CD1c-positive myeloid dendritic cell (primary cell): Measurements from ENCODE around the gene PSMG2.

Source experiments
- DNase-seq: peaks from one replicate; pipeline ENCODE4 v3.0.0-alpha.2; 2016; ENCODE audit errors: extremely low spot score

PSMG2 gene

DNA sequence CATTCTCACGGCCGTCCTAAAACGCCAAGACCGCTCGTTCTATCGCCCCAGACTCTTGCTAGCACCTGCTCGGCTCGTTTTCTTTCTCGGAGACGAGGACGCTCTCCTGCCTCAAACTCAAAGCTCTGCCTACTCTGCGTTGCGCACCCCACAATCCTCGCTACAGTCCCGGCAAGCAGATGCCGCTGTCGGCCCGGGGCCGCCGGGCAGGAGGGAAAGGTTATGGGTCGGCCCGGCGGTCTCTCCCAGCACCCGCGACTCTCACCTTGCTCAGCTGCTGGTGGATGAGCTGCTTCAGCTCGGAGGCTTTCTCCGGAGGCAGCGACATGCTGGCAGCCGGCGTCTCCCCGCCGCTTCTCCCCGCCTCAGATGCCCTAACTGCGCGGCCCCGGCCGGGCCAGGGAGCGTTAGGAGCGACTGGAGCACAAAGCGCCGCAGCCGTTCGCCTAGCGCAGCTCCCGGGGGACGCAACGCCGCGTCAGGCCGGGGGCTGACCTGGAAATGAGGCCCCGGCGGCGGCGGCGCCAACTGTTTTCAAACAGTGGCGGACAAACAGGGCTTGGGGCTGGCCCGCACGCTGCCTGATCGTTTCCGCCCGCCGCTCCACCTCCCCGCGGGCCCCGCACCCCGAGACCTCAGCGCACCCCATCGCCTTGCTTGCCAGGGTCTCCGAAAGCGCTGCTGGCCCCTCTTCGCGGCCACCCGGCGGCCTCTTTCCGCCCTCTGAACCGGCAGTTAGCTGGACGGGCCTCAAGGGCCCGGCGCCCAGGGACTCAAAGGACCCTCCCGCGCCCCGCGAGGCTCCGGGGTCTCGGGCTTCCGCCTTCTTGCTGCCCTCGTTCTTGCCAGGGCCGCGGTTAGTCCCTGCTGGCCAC, at the start of gene PSMG2, which contains the start of gene CEP76:
Gene PSMG2, plus strand, starts transcription at position 822 of the 875 bp plus-strand sequence. CDS start 66 bp downstream, outside the sequence.
Gene CEP76, minus strand, starts transcription at position 503 of the 875 bp plus-strand sequence. Its CDS starts 175 bp downstream, at position 328.
- peak; percentile 94 for DNase-seq

GRCh38 chr18:12654971-12655370, 47.9 kb upstream of the PSMG2 start:
- DNase-seq: no peak

GRCh38 chr18:12656605-12656937, 46.3 kb upstream of the PSMG2 start:
- DNase-seq: no peak

- DNase-seq: peak; percentile 51
These were observed 45.7 kb upstream of the PSMG2 start for GRCh38 chr18:12656938-12657683.

GRCh38 chr18:12657684-12658425, 45.0 kb upstream of the PSMG2 start, which contains the start of gene SPIRE1:
TSS of gene SPIRE1 (minus strand) at chr18:12658107. CDS start at chr18:12657866, 241 bp downstream.
- DNase-seq: peak; percentile 76

DNA sequence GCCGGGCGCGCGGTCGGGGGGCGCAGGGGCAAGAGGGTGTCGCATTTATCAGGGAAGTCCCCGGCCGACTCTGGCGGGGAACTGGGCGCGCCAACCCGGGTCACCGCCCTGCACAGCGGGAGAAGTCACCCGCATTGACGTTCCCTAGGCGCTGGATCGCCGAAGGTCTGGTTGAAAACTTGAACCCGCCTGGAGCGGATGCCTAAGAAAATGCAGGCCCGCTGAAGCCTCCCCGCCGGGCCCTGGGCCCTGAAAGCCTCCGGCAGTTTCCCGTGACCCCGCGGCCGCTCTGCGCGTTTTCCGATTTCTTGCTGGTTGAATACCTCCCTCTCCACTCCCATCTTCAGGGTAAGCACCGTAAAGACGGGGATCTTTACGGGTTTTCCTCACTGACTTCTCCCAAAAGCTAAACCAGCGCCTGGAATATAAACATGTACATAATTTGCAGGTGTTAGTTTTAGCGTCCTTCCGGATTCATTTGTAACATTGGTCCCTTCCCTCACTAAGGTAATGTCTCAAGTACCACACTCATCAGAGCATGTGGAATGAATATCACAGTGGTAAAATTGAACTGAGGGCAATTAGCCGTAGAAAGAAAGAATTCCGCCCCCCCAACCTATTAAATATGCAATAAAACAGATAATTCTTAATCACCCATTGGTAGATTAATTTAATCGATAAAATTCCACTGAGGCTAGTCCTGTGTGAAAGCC, 44.3 kb upstream of the PSMG2 start:
- peak; percentile 54 for DNase-seq

GRCh38 chr18:12659904-12660605, 42.8 kb upstream of the PSMG2 start:
- DNase-seq: peak; percentile 76

DNA sequence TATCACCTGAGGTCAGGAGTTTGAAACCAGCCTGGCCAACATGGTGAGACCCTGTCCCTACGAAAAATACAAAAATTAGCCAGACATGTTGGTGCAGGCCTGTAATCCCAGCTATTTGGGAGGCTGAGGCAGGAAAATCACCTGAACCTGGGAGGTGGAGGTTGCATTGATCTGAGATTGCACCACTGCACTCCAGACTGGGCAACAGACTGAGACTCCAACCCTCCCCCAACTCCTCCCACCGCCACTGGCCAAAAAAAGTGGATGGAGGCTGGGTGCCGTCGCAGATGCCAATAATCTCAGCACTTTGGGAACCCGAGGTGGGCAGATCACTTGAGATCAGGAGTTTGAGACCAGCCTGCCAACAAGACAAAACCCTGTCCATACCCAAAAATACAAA, 34.8 kb upstream of the PSMG2 start:
- no peak for DNase-seq

DNA sequence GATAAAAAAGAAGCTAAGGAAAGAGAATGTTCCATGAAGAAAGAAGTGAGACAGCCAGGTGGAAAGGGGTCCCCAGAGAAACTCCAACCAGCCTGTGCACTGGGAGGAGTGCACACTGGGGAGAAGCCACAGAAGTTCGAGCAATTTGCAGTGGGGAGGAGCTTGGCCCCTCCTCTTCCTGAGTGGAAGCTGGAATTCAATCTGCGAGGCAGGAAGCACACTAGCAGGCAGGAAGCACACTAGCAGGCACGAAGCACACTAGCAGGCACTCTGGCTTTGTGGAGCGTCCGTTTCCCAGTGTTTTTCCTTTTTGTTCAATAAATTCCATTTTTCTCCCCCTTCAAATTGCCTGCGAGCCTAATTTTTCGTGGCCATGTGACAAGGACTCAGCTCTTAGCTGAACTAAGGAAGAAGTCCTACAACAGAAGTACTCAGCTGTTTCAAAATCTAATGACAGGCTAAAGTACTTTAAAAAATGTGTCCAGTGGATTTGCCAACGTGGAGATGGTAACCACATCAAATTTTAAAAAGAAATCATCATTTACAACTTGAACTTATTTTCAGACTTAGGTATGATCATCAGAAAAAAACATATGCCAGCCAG, 23.6 kb upstream of the PSMG2 start:
- DNase-seq: no peak

DNA sequence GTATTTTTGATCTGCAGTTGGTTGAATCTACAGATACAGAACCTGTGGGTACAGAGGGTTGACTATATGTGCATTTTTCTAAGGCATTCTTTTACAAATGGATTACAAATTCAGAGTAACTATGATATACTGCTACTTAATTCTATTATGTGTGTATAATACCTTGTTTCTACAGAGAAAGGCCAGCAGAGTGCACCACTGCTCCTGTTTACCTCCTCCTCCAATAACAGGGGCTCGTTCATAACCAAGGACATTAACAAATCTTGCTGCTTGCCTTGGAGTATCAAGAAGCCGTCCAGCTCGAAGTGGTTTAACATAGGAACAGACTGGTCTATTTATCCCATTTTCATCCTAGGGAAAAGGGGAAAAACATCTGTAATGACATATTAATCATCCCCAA, 16.7 kb upstream of the PSMG2 start:
- no peak for DNase-seq

DNA sequence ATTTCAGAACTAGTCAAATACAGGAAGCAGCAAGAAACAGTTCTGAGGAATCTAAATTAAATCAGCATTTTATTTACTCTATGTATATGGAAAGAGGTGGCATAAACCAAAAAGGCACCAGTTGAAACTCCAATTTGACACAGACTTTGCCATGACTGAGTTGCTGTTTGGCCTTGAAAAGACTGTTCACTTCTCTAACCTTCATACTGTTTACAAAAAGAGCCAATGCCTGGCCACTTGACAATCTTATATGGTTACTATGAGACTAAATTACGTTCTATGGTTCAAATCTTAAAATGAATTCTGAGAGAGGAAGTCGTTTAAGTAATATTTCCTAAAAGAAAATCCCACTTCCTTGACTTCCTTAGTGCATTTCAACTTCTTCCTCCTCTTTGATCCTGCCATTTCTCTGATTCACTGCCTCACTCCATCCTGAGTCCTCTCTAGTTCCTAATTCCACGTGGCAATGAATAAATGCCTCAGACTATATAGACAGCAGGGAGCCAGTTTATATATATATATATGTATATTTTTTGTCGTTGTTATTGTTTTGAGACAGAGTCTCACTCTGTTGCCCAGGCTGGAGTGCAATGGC, 13.5 kb upstream of the PSMG2 start:
- no peak for DNase-seq

DNA sequence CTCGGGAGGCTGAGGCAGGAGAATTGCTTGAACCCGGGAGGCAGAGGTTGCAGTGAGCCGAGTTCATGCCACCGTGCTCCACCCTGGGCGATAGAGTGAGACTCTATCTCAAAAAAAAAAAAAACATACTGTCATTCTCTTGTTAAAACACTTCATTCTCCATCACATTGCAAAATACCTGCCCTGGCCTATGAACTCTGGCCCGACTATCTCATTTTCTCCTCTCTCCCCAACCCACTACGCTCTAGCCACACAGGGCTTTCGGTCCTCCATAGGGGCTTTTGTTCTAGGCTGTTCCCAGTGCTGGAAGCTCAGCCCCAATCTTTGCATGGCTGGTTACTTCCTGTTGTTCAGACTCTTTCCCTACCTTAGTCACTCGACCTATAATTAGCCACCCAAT, 10.6 kb upstream of the PSMG2 start:
- no peak for DNase-seq

- no peak for DNase-seq
These were observed 8.8 kb upstream of the PSMG2 start for GRCh38 chr18:12694032-12694431.

DNA sequence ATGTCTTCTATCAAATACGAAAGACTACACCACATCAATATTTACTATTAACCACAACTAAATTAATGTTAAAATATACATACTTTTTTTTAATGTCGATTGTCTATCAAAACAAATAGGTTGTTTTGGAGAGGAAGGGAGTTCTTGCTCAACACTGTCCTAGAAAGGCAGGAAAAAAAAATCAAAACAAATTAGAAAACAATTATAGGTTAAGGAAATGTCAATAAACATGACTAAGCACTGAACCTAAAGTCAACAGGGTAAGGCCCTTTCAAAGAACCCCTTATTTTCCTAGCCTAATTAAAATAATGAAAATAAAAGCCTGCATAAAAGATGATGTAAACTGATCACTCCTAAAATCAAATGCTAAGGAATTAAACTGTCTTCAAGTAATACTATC, 3.1 kb upstream of the PSMG2 start:
- no peak for DNase-seq

- DNase-seq: no peak
These were observed 1.7 kb upstream of the PSMG2 start for GRCh38 chr18:12701161-12701560.

DNA sequence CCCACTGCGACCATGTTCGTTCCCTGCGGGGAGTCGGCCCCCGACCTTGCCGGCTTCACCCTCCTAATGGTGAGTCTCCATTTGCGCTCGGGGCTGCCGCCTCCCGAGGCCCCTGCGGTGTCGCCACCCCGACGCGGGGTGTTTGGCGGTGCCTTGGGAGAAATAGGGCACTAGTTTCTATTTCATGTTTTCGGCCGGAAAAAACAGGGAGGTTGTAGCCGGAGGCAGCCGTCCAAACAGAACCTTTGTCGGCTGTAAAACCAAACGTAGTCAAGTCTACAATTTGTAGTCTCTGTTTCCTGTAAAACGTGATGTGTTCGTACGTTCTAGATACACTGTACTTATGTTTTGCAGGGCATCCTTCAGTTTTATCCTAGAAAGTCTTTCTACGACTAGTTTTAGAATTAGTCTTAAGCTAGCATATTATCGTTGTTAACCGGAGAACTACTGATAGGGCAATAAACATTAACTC, 290 bp downstream of the PSMG2 start:
- DNase-seq: no peak

DNA sequence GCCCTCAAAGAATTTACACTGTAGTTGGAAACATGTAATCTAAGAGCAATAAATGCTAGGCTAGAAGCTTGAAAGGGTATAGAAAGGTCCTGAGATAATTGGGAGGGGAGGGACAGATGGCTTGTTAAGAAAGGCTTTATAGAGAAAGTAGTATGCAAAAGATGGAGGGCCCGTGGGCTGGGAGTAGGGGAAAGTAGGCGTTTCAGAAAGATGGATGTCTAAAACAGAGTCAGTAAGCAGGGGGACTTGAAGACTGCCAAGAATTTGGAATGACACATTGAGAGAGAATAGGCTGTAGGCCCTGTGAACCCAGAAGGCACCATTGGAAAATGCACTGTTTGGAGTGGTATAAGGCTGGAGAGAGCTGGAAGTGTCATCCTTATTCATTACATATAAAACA, 822 bp downstream of the PSMG2 start:
- no peak for DNase-seq

GRCh38 chr18:12711446-12711845, 8.6 kb downstream of the PSMG2 start:
- DNase-seq: no peak

- DNase-seq: no peak
These were observed 18.8 kb downstream of the PSMG2 start for GRCh38 chr18:12721495-12722275.
